ENCODE results near the gene ANAPC5.
"Not testable (repeated sequence)": the region's sequence is repeated elsewhere in the genome, so short reads cannot be mapped to it uniquely, and the experiment has no call there.

The ANAPC5 gene

DNA sequence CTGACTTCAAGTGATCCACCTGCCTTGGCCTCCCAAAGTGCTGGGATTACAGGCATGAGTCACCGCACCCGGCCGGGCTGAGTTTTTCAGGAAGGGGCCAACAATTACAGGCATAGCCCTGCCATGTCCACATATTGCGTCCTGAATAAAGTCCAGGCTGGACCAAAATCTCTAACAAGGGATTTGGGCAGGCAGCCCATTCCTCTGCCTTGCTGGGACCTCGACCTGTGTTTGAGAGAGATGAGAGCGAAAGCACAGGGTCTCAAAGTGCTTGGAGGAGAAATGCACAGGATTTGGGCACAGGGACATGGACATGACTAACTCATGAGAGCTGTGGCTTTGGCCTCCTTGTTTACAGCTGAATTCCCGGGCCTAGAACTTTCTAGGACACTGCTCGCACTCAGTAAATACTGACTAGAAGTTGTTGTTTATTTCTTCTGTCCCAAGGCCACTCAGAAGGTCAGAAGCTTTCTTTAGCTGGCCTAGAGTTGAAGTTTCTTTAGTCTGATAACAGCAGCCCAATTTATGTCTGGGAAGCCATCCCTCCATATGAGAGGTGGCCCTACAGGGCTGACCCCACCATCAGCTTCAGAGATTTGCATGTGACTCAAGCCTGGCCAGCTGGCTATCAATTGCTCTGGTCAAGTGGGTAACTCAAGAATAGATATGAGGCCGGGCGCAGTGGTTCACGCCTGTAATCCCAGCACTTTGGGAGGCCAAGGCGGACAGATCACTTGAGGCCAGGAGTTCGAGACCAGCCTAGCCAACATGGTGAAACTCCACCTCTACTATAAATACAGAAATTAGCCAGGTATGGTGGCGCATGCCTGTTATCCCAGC, 67.4 kb downstream of the ANAPC5 start:
- DNase-seq (ENCODE audit: low read depth) = no peak

DNA sequence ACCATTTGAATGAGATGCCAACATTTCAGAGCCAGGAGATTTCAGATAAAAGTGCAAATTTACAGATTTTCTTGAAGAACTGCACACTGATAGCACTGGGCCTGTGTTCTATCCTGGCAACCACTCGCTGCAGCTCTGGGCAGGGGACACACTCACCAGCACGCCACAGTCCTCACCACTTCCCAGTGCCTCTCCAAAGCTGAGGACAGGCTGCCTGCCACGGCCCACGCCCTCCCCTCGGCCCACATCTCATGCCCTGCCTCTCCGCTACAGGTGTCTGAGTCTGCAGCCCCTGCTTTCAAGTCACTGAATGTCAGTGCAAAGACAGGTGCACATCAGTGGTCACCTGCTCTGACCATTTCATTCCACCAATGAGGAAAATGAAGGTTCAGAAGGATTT, 68.4 kb downstream of the ANAPC5 start:
- no peak for DNase-seq (ENCODE audit: low read depth)

GRCh38 chr12:121283388-121283787, 68.8 kb downstream of the ANAPC5 start:
- no peak for DNase-seq (ENCODE audit: low read depth)

DNA sequence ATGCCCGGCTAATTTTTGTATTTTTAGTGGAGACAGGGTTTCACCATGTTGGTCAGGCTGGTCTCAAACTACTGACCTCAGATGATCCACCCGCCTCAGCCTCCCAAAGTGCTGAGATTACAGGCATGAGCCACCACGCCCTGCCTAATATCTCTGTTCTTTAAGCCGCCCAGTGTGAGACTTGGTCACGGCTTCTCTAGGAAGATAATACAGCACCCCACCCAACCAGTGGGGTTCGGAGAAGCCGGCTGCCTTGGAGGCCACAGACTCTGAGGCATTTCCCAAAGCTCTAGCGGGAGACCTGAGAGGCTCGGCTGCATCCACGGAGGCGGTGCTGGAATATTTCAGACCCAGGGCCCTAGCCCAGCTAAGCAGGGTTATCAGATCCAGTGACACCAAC, 69.3 kb downstream of the ANAPC5 start:
- DNase-seq (ENCODE audit: low read depth) = not testable (repeated sequence)

DNA sequence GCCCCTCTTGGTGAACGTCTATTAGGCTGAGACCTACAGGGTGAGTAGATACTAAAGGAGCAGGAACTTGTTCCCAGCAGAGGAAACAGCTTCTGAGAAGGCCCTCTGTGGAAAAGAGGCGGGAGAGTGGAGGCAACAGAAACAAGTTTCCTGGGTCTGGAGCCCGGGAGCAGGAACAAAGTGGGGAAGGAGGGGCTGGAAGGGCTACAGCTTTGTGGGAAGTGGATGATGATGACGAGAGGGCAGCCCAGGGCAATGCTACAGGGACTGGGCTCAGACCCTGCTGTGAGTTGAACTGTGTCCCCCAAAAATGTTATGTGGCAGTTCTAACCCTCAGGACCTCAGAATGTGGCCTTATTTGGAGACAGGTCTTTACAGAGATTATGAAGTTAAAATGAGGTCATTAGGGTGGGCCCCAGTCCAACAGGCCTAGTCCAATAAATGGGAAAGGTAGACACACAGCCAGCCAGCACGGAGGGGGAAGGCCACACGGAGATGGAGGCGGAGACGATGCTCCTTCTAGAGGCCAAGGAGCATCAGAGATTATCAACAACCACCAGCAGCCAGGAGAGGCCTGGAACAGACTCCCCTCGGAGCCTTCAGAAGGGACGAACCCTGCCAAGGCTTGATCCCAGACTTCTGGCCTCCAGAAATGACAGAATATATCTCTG, 70.0 kb downstream of the ANAPC5 start:
- DNase-seq (ENCODE audit: low read depth) = no peak

DNA sequence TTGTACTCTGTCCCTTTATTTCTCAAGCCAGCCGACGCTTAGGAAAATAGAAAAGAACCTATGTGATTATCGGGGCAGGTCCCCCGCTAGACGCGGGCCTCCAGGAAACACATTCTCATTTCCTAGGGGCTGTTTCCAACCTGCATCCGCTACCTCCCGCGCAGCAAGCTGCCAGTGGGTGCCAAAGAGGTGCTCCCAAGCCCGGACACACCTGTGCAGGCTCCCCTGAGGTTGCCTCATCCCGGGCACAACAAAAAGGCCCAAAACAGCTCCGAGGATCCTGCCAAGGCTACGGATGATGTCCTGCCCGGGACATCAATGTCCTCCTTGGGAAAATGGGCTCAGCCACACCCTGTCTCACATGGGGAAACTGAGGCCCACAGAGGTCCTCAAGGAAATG, 71.1 kb downstream of the ANAPC5 start:
- DNase-seq (ENCODE audit: low read depth) = not testable (repeated sequence)

DNA sequence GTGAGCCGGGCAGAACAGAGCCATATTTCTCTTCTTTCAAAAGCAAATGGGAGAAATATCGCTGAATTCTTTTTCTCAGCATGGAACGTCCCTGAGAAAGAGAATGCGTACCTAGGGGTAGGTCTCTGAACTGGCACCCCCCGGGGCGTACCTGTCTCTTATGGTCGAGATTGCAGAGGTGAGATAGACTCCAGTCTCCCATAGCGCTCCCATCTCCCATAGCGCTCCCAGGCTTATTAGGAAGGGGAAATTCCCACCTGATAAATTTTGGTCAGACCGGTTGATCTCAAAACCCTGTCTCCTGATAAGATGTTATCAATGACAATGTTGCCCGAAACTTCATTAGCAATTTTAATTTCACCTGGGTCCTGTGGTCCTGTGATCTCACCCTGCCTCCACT, 71.7 kb downstream of the ANAPC5 start:
- not testable (repeated sequence) for DNase-seq (ENCODE audit: low read depth)

DNA sequence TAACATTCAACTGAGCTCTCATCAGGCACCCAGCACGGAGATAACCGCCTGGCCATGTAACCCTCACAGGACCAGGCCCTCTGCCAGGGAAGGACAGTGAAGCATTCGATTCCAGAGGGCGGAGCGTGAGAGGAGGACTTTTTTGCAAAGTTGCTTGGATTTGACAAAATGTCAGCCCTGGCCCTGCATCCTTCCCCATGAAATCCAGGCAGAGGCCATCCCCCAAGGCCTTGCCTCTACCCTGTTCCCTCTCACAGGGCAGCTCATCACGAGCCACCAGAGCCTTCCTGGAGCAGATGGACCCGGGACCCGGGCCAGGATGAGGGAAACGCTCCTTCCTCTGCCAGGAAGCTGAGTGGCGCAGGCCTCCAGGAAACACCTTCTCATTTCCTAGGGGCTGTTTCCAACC, 72.7 kb downstream of the ANAPC5 start:
- DNase-seq (ENCODE audit: low read depth) = no peak

- no peak for DNase-seq (ENCODE audit: low read depth)
Observed at GRCh38 chr12:121279071-121279375, 73.2 kb downstream of the ANAPC5 start.

DNA sequence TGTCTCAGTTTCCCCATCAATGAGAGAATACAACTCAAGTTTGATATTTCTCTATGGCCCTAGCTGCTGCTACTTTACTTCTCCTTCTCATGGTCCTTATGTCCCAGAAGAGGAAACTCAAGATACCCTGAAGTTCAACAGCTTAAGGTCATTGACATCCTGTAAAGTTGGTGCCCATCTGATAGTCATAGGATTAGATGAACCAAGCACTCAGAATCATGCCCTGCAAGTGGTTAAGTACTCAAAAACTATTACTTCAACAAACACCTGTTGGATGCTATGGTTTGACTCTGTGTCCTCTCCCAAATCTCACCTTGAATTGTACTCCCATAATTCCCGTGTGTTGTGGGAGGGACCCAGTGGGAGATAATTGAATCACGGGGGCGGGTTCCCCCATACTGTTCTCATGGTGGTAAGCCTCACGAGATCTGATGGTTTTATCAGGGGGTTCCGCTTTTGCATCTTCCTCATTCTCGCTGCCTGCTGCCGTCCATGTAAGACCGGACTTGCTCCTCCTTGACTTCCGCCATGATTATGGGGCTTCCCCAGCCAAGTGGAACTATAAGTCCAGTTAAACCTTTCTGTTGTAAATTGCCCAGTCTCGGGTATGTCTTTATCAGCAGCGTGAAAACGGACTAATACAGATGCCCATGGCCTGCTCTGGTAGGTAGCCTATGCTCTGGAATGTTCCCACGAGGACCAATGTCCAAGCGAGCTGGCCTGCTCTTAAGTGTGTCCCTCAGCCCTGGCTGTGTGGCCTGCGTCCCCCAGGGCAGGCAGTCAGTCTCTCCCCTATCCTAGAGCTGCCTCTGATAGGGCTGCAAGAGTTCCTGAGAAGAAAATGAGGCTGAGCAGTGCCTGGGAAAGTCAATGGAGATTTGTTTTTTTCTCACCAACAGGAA, 73.8 kb downstream of the ANAPC5 start:
- no peak for DNase-seq (ENCODE audit: low read depth)

- DNase-seq (ENCODE audit: low read depth) = no peak
Observed at GRCh38 chr12:121277374-121277759, 74.8 kb downstream of the ANAPC5 start.

- no peak for DNase-seq (ENCODE audit: low read depth)
Observed at GRCh38 chr12:121274036-121274763, 78.0 kb downstream of the ANAPC5 start.

DNA sequence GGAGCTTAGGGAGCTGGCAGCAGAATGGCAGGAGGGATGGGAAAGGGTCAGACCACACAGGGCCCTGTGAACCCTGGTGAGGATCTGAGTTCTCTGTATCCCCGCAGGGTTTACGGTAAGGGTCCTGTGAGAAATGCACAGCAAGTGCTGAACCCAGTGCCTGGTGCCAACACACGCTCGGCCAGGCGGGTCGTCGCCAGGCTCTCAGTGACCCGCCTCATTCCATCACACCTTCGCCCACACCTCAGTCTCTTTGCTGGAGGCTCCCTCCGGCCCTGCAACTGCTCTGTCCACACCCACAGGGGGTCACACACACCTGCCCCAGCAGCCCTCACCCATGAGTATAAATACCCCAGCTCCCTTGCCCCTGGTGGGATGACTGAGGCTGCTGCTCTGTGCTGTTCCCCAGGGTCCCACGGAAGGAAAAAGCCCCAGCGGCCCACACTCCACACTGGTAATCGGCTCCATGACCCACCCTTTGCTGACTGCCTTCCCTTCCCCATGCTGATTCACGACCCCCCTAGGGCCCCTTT, 78.8 kb downstream of the ANAPC5 start:
- DNase-seq (ENCODE audit: low read depth) = no peak

- DNase-seq (ENCODE audit: low read depth) = no peak
Observed at GRCh38 chr12:121267822-121268221, 84.4 kb downstream of the ANAPC5 start.

DNA sequence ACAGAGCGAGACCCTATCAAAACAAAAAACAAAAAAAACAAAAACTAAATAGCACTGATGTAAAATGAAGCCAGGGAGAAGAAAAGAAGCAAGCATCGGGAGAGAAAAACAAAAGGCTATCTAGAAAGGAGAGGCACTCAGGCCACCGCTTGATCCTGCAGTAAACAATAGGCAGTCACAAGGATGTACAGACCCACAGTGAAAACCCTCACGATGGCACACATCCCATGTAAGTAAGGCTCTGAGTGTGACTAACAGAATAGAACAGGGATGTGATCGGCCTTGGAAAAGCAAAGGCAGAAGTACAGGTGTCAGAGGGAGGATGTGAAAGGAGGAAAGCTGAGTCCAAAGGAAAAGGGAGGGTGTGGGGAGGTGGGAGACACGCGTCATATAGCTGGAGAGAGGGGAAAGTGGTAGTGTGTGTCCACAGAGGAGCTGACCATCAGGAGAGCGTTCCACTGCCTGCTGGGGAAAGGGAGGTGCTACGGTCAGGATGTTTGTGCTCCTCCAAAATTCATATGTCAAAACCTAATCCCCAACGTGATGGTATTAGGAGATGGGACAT, 87.2 kb downstream of the ANAPC5 start:
- DNase-seq (ENCODE audit: low read depth) = no peak

DNA sequence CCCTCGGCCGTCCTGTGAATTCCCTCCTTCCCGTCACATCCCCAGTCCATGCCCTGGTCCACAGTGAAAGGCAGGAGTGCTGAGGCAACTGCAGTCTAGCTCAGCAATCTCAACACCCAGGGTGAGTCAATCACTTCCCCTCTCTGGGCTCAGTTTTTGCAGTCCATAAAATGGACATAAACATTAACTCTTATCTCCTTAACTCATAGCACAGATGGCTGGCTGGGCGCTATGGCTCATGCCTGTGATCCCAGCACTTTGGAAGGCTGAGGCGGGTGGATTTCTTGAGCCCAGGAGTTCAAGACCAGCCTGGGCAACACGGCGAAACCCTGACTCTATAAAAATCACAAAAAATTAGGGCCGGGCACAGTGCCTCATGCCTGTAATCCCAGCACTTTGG, 88.1 kb downstream of the ANAPC5 start:
- no peak for DNase-seq (ENCODE audit: low read depth)

DNA sequence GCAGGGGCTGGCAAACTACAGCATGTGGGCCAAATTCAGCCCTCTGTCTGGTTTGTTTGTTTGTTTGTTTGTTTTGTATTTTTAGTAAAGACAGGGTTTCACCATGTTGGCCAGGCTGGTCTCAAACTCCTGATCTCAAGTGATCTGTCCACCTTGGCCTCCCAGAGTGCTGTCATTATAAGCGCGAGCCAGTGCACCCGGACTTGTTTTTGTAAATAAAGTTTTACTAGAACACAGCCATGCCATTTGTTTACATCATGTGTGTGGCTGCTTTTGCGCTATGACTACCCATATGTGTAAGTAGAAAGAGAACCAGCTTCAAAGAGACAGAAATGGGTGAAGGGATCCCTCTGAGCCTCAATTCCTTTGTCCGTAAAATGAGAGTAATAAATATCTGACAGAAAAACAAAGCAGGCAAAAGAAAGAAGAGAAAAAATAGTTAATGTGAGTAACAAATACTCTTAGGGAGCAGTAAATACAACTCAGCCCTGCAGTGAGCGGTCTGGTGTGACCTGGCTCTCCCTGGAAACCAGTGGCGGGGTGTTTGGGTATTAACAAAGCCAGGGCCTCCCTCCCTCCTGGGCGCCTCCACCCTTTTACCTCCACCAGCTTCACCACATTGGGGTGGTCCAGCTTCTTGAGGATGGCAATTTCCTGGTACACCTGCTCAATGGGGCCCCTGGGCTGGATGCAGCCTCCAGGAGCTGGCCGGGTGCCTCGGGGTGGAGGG, 88.8 kb downstream of the ANAPC5 start:
- no peak for DNase-seq (ENCODE audit: low read depth)

DNA sequence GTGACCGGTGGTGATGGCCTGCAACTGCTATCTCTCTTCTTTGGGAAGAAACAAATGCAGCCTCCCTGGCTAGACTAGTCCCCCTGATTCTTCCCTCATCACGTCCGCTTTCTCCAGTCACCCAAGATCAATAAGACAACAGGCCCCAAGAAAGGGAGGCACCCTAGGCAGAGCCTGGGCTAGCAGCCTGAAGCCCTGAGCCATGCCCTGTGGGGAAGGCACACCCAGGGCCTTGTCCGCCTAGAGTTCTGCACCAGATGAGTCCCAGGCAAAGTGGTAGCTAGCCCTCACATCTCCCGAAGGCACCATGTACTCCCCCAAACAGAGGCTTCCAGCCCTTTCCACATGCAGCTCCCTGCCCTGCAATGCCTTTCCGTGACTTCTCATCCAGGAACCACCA, 90.8 kb downstream of the ANAPC5 start:
- DNase-seq (ENCODE audit: low read depth) = no peak

DNA sequence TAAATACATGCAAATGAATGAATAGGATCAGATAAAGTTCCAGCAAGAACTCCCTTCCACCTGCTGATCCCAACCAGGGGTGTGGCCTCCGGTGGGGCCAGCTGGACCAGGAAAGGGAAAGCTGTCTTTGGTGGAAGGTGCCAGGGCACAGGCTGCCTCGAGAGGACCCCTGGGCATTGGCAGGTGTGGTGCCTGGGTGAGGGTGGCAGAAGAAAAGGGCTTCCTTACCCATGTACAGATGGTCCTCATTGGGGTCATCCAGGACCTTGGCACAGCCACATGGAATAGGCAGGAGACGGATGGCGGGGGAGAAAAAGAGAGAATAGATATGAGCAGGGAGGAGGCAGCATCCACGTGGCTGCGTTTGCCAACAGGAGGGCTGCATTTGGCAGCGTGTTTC, 92.1 kb downstream of the ANAPC5 start:
- DNase-seq (ENCODE audit: low read depth) = no peak

- DNase-seq (ENCODE audit: low read depth) = no peak
Observed at GRCh38 chr12:121259074-121259473, 93.1 kb downstream of the ANAPC5 start.

Data from stromal cell of bone marrow (primary cell).